ENCODE results near the gene HDAC9.

The HDAC9 gene

DNA sequence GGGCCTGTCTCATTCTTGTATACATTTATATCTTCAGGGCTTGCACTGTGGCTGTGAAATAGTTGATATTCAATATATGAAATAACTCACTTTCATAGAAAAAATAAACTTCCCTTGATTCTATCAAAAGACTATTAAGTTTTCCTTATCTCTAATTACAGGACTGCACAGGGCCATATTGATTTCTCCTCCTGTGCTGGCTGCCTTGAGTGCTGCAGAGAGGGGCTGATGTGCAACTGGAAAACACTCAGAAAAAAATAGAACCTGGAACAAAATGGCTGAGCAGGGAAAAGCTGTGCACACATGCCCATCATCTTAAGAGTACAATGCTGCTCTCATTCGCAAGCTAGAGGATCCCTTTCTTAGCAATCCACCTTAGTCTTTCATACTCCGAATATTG lies 5.9 kb upstream of the HDAC9 start:
- DNase-seq (ENCODE audit: insufficient read length, low spot score) (no peak), FAIRE-seq (no peak)
- TF ChIP-seq, protein P1, sequence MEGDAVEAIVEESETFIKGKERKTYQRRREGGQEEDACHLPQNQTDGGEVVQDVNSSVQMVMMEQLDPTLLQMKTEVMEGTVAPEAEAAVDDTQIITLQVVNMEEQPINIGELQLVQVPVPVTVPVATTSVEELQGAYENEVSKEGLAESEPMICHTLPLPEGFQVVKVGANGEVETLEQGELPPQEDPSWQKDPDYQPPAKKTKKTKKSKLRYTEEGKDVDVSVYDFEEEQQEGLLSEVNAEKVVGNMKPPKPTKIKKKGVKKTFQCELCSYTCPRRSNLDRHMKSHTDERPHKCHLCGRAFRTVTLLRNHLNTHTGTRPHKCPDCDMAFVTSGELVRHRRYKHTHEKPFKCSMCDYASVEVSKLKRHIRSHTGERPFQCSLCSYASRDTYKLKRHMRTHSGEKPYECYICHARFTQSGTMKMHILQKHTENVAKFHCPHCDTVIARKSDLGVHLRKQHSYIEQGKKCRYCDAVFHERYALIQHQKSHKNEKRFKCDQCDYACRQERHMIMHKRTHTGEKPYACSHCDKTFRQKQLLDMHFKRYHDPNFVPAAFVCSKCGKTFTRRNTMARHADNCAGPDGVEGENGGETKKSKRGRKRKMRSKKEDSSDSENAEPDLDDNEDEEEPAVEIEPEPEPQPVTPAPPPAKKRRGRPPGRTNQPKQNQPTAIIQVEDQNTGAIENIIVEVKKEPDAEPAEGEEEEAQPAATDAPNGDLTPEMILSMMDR (IDR thresholded peaks at IDR 0.05; ENCODE audit: insufficient read depth, missing control alignments) = no peak

DNA sequence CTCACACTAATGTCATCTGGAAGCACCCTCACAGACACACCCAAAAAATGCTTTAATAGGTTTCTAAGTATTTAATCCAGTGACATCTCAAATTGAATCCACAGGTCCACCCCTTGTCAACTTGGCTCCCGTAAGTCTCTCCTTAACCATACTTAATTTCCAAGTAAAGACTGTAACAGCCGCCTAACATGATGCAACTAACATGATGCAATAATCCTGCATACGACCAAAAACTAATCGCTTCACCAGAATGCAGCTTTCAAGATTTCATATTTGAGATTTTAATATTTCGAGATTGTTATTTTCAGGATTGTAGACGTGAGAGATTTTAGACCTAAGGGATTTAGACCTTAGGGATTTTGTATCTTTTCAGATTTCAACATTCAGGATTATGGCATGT lies 3.7 kb upstream of the HDAC9 start:
- FAIRE-seq (no peak), DNase-seq (ENCODE audit: insufficient read length, low spot score) (no peak)
- TF ChIP-seq, protein P1 (IDR thresholded peaks at IDR 0.05; ENCODE audit: insufficient read depth, missing control alignments) = no peak

DNA sequence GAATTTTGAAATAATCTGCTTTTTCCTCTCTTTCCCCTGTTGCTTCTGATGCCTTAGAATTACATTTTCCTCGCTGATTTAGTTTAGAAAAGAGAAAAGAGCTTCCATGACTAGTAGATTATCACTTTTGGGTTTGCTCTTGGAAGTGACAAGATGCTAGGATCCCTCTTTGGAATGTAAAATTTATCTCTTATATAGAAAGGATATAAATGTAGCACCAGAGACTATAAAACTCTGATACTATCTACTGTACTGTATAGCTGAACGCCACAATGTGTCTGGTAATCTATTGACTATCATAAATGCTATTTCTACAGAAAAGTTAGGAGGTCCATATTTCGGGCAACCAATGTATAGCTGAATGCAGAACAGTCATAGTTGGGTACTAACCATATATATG lies 1.1 kb upstream of the HDAC9 start:
- TF ChIP-seq, protein P1 (IDR thresholded peaks at IDR 0.05; ENCODE audit: insufficient read depth, missing control alignments) = no peak
- FAIRE-seq = no peak
- no peak for DNase-seq (ENCODE audit: insufficient read length, low spot score)

DNA sequence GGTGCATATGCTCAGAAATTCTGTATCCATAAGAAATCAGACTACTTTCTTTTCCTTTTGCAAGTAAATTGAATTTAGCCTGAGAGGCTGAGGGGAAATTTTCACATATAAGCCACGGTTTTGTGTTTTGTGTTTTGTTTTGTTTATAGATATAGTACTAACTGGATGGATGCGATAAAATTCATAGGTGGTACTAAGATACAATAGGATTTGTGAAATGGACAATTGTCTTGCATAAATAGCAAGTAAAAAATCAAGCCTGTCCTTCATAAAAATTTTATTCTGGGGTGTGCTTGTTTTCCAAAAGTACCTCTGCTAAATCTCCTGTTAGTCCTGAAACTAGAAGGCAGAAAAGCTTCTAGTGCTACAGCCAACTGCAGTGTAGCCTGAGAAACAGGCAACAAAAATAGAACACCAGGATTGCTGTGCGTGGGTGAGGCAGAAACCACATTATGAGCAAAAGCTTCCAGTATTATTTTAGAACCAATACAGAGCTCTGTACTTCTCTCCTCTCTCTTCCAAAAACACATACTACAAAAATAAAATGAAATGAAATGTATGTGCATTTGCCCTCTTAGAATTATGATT lies 634 bp upstream of the HDAC9 start:
- TF ChIP-seq, protein P1 (IDR thresholded peaks at IDR 0.05; ENCODE audit: insufficient read depth, missing control alignments) = no peak
- FAIRE-seq (no peak), DNase-seq (ENCODE audit: insufficient read length, low spot score) (no peak)

DNA sequence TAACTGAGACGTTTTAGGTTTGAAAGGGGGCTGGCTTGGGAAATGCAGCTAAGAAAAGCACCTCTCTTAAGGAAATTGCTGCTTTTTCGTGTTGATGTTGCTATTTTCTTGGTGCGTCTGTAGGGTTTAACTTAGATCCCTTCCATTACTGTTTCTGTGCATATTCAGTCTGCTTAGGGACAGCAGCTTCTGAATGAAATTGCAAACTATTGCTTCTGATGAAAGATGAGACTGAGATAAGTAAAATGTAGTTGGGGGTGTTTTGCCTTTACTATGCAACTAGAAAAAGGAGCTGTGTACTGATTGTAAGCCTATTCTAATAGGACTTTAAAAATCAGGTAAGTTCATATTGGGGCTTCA lies 772 bp downstream of the HDAC9 start:
- DNase-seq (ENCODE audit: insufficient read length, low spot score) (no peak), FAIRE-seq (no peak)
- TF ChIP-seq, protein P1 (IDR thresholded peaks at IDR 0.05; ENCODE audit: insufficient read depth, missing control alignments) = no peak

DNA sequence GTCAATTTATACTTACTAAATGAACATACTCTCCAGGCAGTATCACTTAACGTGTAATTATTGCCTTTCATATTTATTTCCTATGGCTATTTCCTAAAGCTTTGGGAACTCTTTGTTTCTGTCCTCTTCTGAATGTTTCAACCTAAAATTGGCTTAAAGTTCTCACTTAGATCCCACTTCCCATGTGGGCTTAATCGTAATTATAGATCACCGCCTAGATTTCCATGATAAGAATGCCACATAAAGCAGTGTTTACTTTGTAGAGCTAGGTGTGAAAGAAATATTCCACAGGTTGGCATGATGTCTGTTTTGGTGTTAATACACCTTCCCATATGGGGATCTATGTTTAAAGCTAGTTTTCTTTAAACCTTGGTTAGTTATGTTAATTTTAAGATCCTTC lies 1.5 kb downstream of the HDAC9 start:
- no peak for DNase-seq (ENCODE audit: insufficient read length, low spot score)
- FAIRE-seq = no peak
- TF ChIP-seq, protein P1 (IDR thresholded peaks at IDR 0.05; ENCODE audit: insufficient read depth, missing control alignments) = no peak

DNA sequence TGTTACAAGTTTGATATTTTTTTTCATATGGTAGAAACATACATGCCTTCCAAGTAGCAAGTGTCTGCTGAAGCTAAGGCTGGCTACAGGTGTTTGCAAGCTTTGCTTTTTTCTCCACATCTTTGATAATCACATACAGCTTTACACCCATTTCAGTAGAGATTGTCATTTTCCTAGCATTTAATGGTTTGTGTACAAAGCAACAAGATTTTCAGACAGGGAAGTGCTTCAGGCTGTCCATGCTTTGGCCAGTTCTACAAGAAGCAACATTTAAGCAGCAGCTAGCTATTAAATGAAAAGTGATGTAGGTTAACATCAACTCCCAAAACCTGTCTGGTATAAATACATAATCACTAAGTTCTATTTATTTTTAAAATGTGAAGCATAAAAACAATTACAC lies 2.3 kb downstream of the HDAC9 start:
- DNase-seq (ENCODE audit: insufficient read length, low spot score) (no peak), FAIRE-seq (no peak)
- TF ChIP-seq, protein P1 (IDR thresholded peaks at IDR 0.05; ENCODE audit: insufficient read depth, missing control alignments) = no peak
